SU-DHL-6 (cell line): ENCODE data around the gene SLC22A3.

ENCODE experiments used
- H2AFZ ChIP-seq: fragments of 200-600 bp; sonication (generic); 2 replicates; pipeline ENCODE4 v1.6.1; 2014; ENCODE audit warnings: low read depth, mild to moderate bottlenecking, moderate library complexity, mixed read lengths, antibody characterized with exemption, low read length; ENCODE audit not compliant: severe bottlenecking
- H3F3A ChIP-seq: fragments of 200-600 bp; shearing (Covaris generic); 2 replicates; pipeline ENCODE4 v1.6.0; 2016; ENCODE audit warnings: antibody characterized with exemption, mild to moderate bottlenecking; ENCODE audit not compliant: insufficient read depth
- H3K27ac ChIP-seq: fragments of 200-600 bp; sonication (generic); 2 replicates; pipeline ENCODE4 v1.5.1; 2016; ENCODE audit warnings: low read depth, mild to moderate bottlenecking, low read length, moderate library complexity, mixed read lengths
- H3K27me3 ChIP-seq: fragments of 200-600 bp; sonication (generic), shearing (Covaris generic); 2 replicates; pipeline ENCODE4 v1.6.0; 2014; ENCODE audit warnings: mild to moderate bottlenecking, low read length
- H3K36me3 ChIP-seq: fragments of 200-600 bp; sonication (generic); 2 replicates; pipeline ENCODE4 v1.6.1; 2014; ENCODE audit warnings: mild to moderate bottlenecking, low read length, mixed read lengths
- H3K4me2 ChIP-seq: fragments of 300-600, 200-600 bp; shearing (Covaris generic), sonication (generic); 2 replicates; pipeline ENCODE4 v1.6.0; 2014; ENCODE audit warnings: low read length, low read depth, mild to moderate bottlenecking; ENCODE audit not compliant: poor library complexity, severe bottlenecking
- H3K4me3 ChIP-seq: fragments of 200-600 bp; sonication (generic); 2 replicates; pipeline ENCODE4 v1.5.1; 2014; ENCODE audit warnings: antibody characterized with exemption, low read length, mild to moderate bottlenecking, mixed read lengths; ENCODE audit not compliant: insufficient read depth, poor library complexity, severe bottlenecking
- H3K79me2 ChIP-seq: fragments of 200-600 bp; sonication (generic); 2 replicates; pipeline ENCODE4 v1.6.1; 2014; ENCODE audit warnings: mild to moderate bottlenecking, low read length, moderate library complexity; ENCODE audit not compliant: insufficient read depth
- H3K9ac ChIP-seq: fragments of 200-600 bp; sonication (generic); 2 replicates; pipeline ENCODE4 v1.7.0; 2014; ENCODE audit warnings: mild to moderate bottlenecking, low read length
- H3K9me2 ChIP-seq: fragments of 200-600 bp; sonication (generic); replicated peaks from 2 replicates; pipeline ENCODE4 v1.6.1; 2014; ENCODE audit warnings: low read length; ENCODE audit not compliant: insufficient read depth
- H3K9me3 ChIP-seq: fragments of 200-600 bp; sonication (generic); 2 replicates; pipeline ENCODE4 v1.6.1; 2014; ENCODE audit warnings: low read length, mixed read lengths; ENCODE audit not compliant: insufficient read depth
- H4K20me1 ChIP-seq: fragments of 200-600 bp; sonication (generic); 2 replicates; pipeline ENCODE4 v1.6.1; 2014; ENCODE audit warnings: low read depth, mild to moderate bottlenecking, antibody characterized with exemption, low read length, moderate library complexity, mixed read lengths
- EZH2phosphoT487 ChIP-seq: fragments of 200-600 bp; sonication (generic), shearing (Covaris generic); conservative IDR thresholded peaks from 2 replicates; pipeline ENCODE4 v1.6.1; 2018; ENCODE audit warnings: mild to moderate bottlenecking, antibody characterized with exemption, low read length, moderate library complexity, mixed read lengths
- TF ChIP-seq, protein P1 (sequence below): fragments of 200-600 bp; sonication (generic); IDR thresholded peaks from one replicate; pipeline ENCODE4 v1.5.1; 2017; ENCODE audit warnings: antibody characterized with exemption, mild to moderate bottlenecking, low read length, moderate library complexity; ENCODE audit not compliant: insufficient read depth, poor library complexity, severe bottlenecking

Gene SLC22A3

GRCh38 chr6:160348223-160349019 lies at the start of gene SLC22A3:
Gene SLC22A3, plus strand, starts transcription at chr6:160348378. Its CDS starts 42 bp downstream, at chr6:160348420.
- Histone ChIP-seq H3K4me2 (no peak within 1 kb of the TSS), H3K79me2 (no peaks in the 10 kb centered on the region), H4K20me1 (no peaks in the 10 kb centered on the region), H3K9ac (no peak within 1 kb of the TSS), H3K27ac (no peak within 1 kb of the TSS), H3K9me3 (no peaks in the 10 kb centered on the region), H3K36me3 (no peaks in the 10 kb centered on the region), H3F3A (no peaks in the 10 kb centered on the region), H3K27me3 (no peaks in the 10 kb centered on the region), H3K4me3 (no peak within 1 kb of the TSS), H3K9me2 (no peaks in the 10 kb centered on the region), H2AFZ (no peak within 1 kb of the TSS)
- TF ChIP-seq, protein P1, sequence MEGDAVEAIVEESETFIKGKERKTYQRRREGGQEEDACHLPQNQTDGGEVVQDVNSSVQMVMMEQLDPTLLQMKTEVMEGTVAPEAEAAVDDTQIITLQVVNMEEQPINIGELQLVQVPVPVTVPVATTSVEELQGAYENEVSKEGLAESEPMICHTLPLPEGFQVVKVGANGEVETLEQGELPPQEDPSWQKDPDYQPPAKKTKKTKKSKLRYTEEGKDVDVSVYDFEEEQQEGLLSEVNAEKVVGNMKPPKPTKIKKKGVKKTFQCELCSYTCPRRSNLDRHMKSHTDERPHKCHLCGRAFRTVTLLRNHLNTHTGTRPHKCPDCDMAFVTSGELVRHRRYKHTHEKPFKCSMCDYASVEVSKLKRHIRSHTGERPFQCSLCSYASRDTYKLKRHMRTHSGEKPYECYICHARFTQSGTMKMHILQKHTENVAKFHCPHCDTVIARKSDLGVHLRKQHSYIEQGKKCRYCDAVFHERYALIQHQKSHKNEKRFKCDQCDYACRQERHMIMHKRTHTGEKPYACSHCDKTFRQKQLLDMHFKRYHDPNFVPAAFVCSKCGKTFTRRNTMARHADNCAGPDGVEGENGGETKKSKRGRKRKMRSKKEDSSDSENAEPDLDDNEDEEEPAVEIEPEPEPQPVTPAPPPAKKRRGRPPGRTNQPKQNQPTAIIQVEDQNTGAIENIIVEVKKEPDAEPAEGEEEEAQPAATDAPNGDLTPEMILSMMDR: no peak
- TF ChIP-seq EZH2phosphoT487: no peak

DNA sequence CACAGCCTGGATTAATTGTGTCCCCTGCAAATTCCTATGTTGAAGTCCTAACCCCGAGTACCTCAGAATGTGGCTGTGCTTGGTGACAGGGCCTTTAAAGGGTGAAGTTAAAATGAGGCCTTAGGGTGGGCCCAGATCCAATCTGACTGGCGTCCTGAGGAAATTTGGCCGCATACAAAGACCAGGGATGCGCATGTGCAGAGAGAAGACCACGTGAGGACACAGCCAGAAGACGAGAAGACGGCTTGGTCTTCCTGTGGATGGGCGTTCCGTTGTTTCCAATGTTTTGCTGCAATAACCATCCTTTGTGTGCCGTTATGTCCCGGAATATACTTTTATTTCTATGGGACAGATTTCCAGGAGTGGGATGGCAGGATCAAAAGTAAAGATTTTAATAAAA lies 48.6 kb upstream of the SLC22A3 start:
- Histone ChIP-seq H3K4me3 (no peak overlapping the region), H3K27me3 (no peaks in the 10 kb centered on the region), H3K36me3 (no peaks in the 10 kb centered on the region), H3K9me3 (no peaks in the 10 kb centered on the region; the same call in 1 of the 2 replicates), H3K9me2 (no peaks in the 10 kb centered on the region), H3K27ac (no peak overlapping the region), H3K4me2 (no peak overlapping the region), H3F3A (no peaks in the 10 kb centered on the region), H4K20me1 (no peaks in the 10 kb centered on the region), H2AFZ (no peak overlapping the region), H3K9ac (no peak overlapping the region), H3K79me2 (no peaks in the 10 kb centered on the region)
- TF ChIP-seq, protein P1: no peak
- TF ChIP-seq EZH2phosphoT487: no peak

GRCh38 chr6:160300076-160300695 lies 48.0 kb upstream of the SLC22A3 start:
- no peak overlapping the region for H2AFZ ChIP-seq
- no peaks in the 10 kb centered on the region for H3K9me2 ChIP-seq
- TF ChIP-seq EZH2phosphoT487: no peak
- TF ChIP-seq, protein P1: no peak
- no peak overlapping the region for H3K27ac ChIP-seq
- no peak overlapping the region for H3K4me2 ChIP-seq
- H3K36me3 ChIP-seq: no peaks in the 10 kb centered on the region
- H3K4me3 ChIP-seq: no peak overlapping the region
- no peaks in the 10 kb centered on the region for H3K27me3 ChIP-seq
- H4K20me1 ChIP-seq: no peaks in the 10 kb centered on the region
- H3F3A ChIP-seq: no peaks in the 10 kb centered on the region
- no peak overlapping the region for H3K9ac ChIP-seq
- no peaks in the 10 kb centered on the region for H3K79me2 ChIP-seq
- no peaks in the 10 kb centered on the region; the same call in 1 of the 2 replicates for H3K9me3 ChIP-seq
